CD14-positive monocyte (primary cell): Measurements from ENCODE around the gene CTCF. TPM values are rescaled to one million over a fixed set of nuclear protein-coding genes. Genes with fewer than 3 reads are reported as not detected.
A peak's percentile ranks its signal among the peaks of the same experiment; 100 is the strongest.

Experiments
- DNase-seq, 3 donors: peaks; one replicate each; pipeline ENCODE4 v3.0.0-alpha.2; 2011 to 2022
- H2AFZ ChIP-seq: 2 replicates; pipeline ENCODE4 v1.6.0; 2012; ENCODE audit warnings: mild to moderate bottlenecking, low read depth, low read length, inconsistent platforms; ENCODE audit not compliant: insufficient read depth, poor library complexity, severe bottlenecking
- H3K27ac ChIP-seq, 2 donors: 1 replicate in 1 of 2; 2 replicates in 1 of 2; pipeline ENCODE4 v1.5.1; 2012 to 2013; ENCODE audit warnings: low read length in 2 of 2, control low read depth in 1 of 2, inconsistent platforms in 1 of 2, low read depth in 1 of 2, mild to moderate bottlenecking in 1 of 2
- H3K27me3 ChIP-seq, 2 donors: one replicate each; pipeline versions ENCODE4 v1.6.0 to v1.6.1; 2011 to 2013; ENCODE audit warnings: low read length in 2 of 2; ENCODE audit not compliant: control insufficient read depth in 2 of 2, insufficient read depth in 2 of 2
- H3K36me3 ChIP-seq, 2 donors: replicated peaks in 1 of 2; 1 replicate in 1 of 2; 2 replicates in 1 of 2; pipeline versions ENCODE4 v1.5.1 to v1.6.1; 2012 to 2013; ENCODE audit warnings: low read length in 2 of 2, control low read depth in 1 of 2, inconsistent platforms in 1 of 2, mild to moderate bottlenecking in 1 of 2; ENCODE audit not compliant: insufficient read depth in 2 of 2, control insufficient read depth in 1 of 2
- H3K4me1 ChIP-seq, 2 donors: 1 replicate in 1 of 2; 2 replicates in 1 of 2; pipeline versions ENCODE4 v1.5.1 to v1.6.1; 2012 to 2013; ENCODE audit warnings: low read length in 2 of 2, control low read depth in 1 of 2, inconsistent platforms in 1 of 2, mild to moderate bottlenecking in 1 of 2, moderate library complexity in 1 of 2; ENCODE audit not compliant: insufficient read depth in 2 of 2, control insufficient read depth in 1 of 2
- H3K4me2 ChIP-seq: replicated peaks from 2 replicates; pipeline ENCODE3; 2012; ENCODE audit warnings: low read length, moderate library complexity, mild to moderate bottlenecking; ENCODE audit not compliant: poor library complexity, severe bottlenecking; ENCODE audit errors: extremely low read depth
- H3K4me3 ChIP-seq, 3 experiments: fragments of 200-600 bp in 1 of 3; sonication (generic) in 1 of 3; replicated peaks in 1 of 3; 1 replicate in 2 of 3; 2 replicates in 1 of 3; pipeline ENCODE4 v1.5.1; 2011 to 2013; ENCODE audit warnings: low read length in 3 of 3, mild to moderate bottlenecking in 3 of 3, control low read depth in 2 of 3, low read depth in 2 of 3, inconsistent platforms in 1 of 3, moderate library complexity in 1 of 3
- H3K79me2 ChIP-seq: 2 replicates; pipeline ENCODE4 v1.6.0; 2012; ENCODE audit warnings: mild to moderate bottlenecking, control low read depth, inconsistent platforms, low read length, moderate library complexity; ENCODE audit not compliant: insufficient read depth
- H3K9ac ChIP-seq: 2 replicates; pipeline ENCODE4 v1.6.0; 2017; ENCODE audit warnings: low read length, mild to moderate bottlenecking; ENCODE audit not compliant: insufficient read depth, poor library complexity, severe bottlenecking
- H3K9me3 ChIP-seq, 2 donors: replicated peaks in 1 of 2; 1 replicate in 1 of 2; 2 replicates in 1 of 2; pipeline versions ENCODE4 v1.5.1 to v1.6.1; 2012 to 2013; ENCODE audit warnings: low read length in 2 of 2, control low read depth in 1 of 2; ENCODE audit not compliant: control insufficient read depth in 1 of 2, insufficient read depth in 1 of 2
- H4K20me1 ChIP-seq: 2 replicates; pipeline ENCODE4 v1.6.0; 2012; ENCODE audit warnings: mild to moderate bottlenecking, low read length, control low read depth, moderate library complexity; ENCODE audit not compliant: insufficient read depth
- H3K27ac Mint-ChIP-seq, 7 donors: one replicate each; pipeline ENCODE4 v1.8.0; 2020; ENCODE audit warnings: mild to moderate bottlenecking in 7 of 7, mixed read lengths in 7 of 7, moderate library complexity in 6 of 7, inconsistent platforms in 2 of 7
- H3K27me3 Mint-ChIP-seq, 3 donors: one replicate each; pipeline ENCODE4 v1.8.0; 2021 to 2022; ENCODE audit warnings: low read depth in 3 of 3, mild to moderate bottlenecking in 3 of 3, mixed read lengths in 3 of 3, moderate library complexity in 3 of 3, inconsistent platforms in 1 of 3
- H3K36me3 Mint-ChIP-seq, 2 donors: one replicate each; pipeline ENCODE4 v1.8.0; 2020; ENCODE audit warnings: mixed read lengths in 2 of 2, inconsistent platforms in 1 of 2, mild to moderate bottlenecking in 1 of 2
- H3K4me1 Mint-ChIP-seq: one replicate; pipeline ENCODE4 v1.8.0; 2020; ENCODE audit warnings: mild to moderate bottlenecking, mixed read lengths
- H3K4me3 Mint-ChIP-seq, 2 donors: one replicate each; pipeline ENCODE4 v1.8.0; 2020; ENCODE audit warnings: mild to moderate bottlenecking in 2 of 2, mixed read lengths in 2 of 2, moderate library complexity in 1 of 2
- H3K9me3 Mint-ChIP-seq, 7 donors: one replicate each; pipeline ENCODE4 v1.8.0; 2020 to 2022; ENCODE audit warnings: mixed read lengths in 7 of 7, mild to moderate bottlenecking in 6 of 7, moderate library complexity in 6 of 7, inconsistent platforms in 2 of 7
- WGBS: methylation state at CpG from one replicate; pipeline ENCODE4 v1.1.5; 2013; ENCODE audit warnings: missing lambda C conversion rate; ENCODE audit not compliant: insufficient coverage; 5-methylcytosine and 5-hydroxymethylcytosine counted together
- intact Hi-C, 2 donors: fragments of 100-400 bp; cut with micrococcal nuclease; formaldehyde crosslinking; loops; one replicate each; pipeline versions ENCODE4 v1.15.0 to v1.15.1; 2023
- polyA plus RNA-seq, 3 donors: library from polyadenylated mRNA; depleted of rRNA in 1 of 3; unstranded in 2 of 3; stranded (reverse) in 1 of 3; fragments of 300-500 nt in 2 of 3; fragments of >200 nt in 1 of 3; fragmentation: Illumina TruSeq in 2 of 3; gene quantifications; 1 replicate in 2 of 3; 2 replicates in 1 of 3; pipeline ENCODE4 v1.2.3, GENCODE V29; 2012 to 2021
- TF ChIP-seq, protein P1 (sequence below): fragments of 200-600 bp; IDR thresholded peaks from one replicate; pipeline ENCODE4 v1.8.0; 2022; ENCODE audit warnings: antibody characterized with exemption, mild to moderate bottlenecking

The CTCF gene
- polyA plus RNA-seq, 3 donors: 8.4 to 29.9 (median 17.7) TPM

DNA sequence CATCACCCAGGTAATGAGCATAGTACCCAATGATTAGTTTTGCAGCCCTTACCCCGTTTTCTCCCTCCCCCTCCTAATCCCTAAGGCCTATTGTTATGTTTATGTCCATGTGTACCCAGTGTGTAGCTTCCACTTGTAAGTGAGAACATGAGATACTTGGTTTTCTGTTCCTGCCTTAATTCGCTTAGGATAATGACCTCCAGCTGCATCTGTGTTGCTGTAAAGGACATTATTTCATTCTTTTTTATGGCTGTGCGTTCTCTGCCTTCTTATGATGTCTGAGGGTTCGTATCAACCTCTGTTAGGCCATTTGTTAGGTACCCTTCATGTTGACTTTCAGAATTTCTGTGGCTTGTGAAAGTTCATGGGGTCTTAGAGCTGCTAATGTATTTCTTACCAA, 31.0 kb downstream of the CTCF start:
- WGBS: 100% methylated on average over 2 of the region's 4 CpGs

DNA sequence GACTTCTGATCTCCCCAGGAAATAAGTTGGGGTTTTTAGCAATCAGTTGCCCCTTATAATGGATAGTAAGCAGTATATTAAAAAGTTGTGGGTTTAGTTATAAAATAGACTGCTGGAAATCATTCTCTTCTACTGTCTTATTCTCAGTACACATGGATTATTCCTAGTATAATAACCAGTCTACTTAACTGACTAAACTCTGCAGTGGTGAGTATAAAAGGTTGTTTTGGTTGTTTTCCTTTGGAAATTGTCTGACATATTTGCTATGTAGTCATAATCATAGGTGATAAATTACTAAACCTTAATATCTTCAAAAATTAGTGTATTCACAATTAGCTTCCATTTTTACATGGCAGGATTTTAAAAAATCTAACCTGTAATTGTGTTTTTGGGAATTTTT, 31.4 kb downstream of the CTCF start:
- Histone ChIP-seq H4K20me1 (peaks cover 71% of the 10 kb centered on the region), H3K27me3 (no peaks in the 10 kb centered on the region), H3K9ac (no peak overlapping the region), H3K79me2 (peaks cover 55% of the 10 kb centered on the region), H2AFZ (no peak overlapping the region), H3K27ac (no peak overlapping the region), H3K9me3 (no peaks in the 10 kb centered on the region), H3K4me1 (no peaks in the 10 kb centered on the region), H3K4me2 (no peak overlapping the region), H3K4me3 (no peak overlapping the region), H3K36me3 (peaks cover 19 to 28% of the 10 kb centered on the region in 2 donors)
- Mint-ChIP-seq H3K9me3 (no peaks in the 10 kb centered on the region), H3K27me3 (no peaks in the 10 kb centered on the region), H3K27ac (no peak overlapping the region), H3K4me3 (no peak overlapping the region), H3K36me3 (peaks cover 28 to 41% of the 10 kb centered on the region in 2 donors), H3K4me1 (no peaks in the 10 kb centered on the region)
- TF ChIP-seq, protein P1, sequence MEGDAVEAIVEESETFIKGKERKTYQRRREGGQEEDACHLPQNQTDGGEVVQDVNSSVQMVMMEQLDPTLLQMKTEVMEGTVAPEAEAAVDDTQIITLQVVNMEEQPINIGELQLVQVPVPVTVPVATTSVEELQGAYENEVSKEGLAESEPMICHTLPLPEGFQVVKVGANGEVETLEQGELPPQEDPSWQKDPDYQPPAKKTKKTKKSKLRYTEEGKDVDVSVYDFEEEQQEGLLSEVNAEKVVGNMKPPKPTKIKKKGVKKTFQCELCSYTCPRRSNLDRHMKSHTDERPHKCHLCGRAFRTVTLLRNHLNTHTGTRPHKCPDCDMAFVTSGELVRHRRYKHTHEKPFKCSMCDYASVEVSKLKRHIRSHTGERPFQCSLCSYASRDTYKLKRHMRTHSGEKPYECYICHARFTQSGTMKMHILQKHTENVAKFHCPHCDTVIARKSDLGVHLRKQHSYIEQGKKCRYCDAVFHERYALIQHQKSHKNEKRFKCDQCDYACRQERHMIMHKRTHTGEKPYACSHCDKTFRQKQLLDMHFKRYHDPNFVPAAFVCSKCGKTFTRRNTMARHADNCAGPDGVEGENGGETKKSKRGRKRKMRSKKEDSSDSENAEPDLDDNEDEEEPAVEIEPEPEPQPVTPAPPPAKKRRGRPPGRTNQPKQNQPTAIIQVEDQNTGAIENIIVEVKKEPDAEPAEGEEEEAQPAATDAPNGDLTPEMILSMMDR: no peak
- DNase-seq: no peak
- intact Hi-C loops: no loop called here

More for the DNA sequence above, 31.0 kb downstream of the CTCF start:
- H3K36me3 Mint-ChIP-seq: peaks cover 28 to 41% of the 10 kb centered on the region in 2 donors
- no peaks in the 10 kb centered on the region for H3K9me3 ChIP-seq
- no peaks in the 10 kb centered on the region for H3K4me1 Mint-ChIP-seq
- no peak overlapping the region for H3K4me2 ChIP-seq
- intact Hi-C loops: no loop called here
- peak overlapping the region in 1 of 7 donors; percentile 32 for H3K27ac Mint-ChIP-seq
- H3K27ac ChIP-seq: no peak overlapping the region
- no peaks in the 10 kb centered on the region for H3K27me3 ChIP-seq
- H4K20me1 ChIP-seq: peaks cover 67% of the 10 kb centered on the region
- TF ChIP-seq, protein P1: no peak
- no peaks in the 10 kb centered on the region for H3K27me3 Mint-ChIP-seq
- no peaks in the 10 kb centered on the region for H3K4me1 ChIP-seq
- H3K9me3 Mint-ChIP-seq: no peaks in the 10 kb centered on the region
- H3K4me3 Mint-ChIP-seq: no peak overlapping the region
- peaks cover 21 to 29% of the 10 kb centered on the region in 2 donors for H3K36me3 ChIP-seq
- peaks cover 51% of the 10 kb centered on the region for H3K79me2 ChIP-seq
- no peak overlapping the region for H2AFZ ChIP-seq
- no peak for DNase-seq
- no peak overlapping the region for H3K4me3 ChIP-seq
- no peak overlapping the region for H3K9ac ChIP-seq
